Activated naive CD4-positive, alpha-beta T cell treated with anti-CD3 and anti-CD28 coated beads, Interleukin-2, amount 10 ng/mL, durations not matched to agents 5 hours and 36 hours (primary cell): Measurements from ENCODE around the gene ALDH7A1. TPM values are rescaled to one million over a fixed set of nuclear protein-coding genes. Genes with fewer than 3 reads are reported as not detected.

Source experiments
- total RNA-seq, 2 experiments: library from RNA; stranded (reverse); gene quantifications; one replicate each; pipeline ENCODE4 v1.2.3, GENCODE V29; 2021

The ALDH7A1 gene
- total RNA-seq: 1 to 10 TPM; 1.2 to 3.4 TPM

GRCh38 chr5:126594748-126595485 lies at the start of gene ALDH7A1:
TSS of gene ALDH7A1 (minus strand) at chr5:126595219. CDS start at chr5:126595198, 21 bp downstream.

DNA sequence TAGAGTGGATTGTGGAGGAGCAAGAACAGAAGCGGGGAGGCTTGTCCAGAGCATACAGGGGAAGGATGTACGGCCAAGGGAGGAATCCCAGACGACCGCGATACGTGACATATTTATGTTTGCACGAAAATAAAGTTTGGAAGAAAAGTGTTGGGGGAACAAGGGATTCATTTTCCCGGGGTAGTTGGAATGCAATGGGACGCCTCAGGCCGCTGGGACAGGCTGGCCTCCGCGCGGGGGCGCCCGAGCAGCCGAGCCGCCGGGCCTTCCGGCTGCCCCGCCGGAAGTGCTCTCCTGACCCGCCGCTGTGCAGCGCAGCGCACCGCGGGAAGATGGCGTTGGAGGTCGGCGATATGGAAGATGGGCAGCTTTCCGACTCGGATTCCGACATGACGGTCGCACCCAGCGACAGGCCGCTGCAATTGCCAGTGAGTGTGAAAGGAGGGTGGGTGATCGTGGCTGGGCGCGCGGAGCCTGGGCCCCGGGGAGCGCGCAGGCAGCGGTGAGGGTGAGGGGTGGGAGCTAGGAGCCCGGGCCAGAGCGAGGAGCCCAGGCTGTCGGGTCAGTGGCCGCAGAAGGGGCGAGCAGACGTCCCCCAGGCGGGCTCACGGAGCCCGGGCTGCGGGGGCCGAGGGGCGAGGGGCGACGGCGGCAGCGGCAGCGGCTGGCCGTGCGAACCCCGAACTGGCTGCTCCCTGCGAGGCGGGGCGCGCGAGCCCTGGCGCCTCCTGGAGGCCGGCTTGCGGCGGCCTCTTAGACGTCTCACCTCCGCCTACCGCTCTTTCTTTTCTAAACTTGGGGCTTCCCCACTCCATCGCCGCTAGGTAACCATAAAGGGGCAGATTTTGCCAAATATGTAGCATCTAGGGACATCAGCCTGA lies 5.9 kb upstream of the ALDH7A1 start, which contains the start of gene PHAX:
TSS of gene PHAX (plus strand) at position 317 of the 881 bp plus-strand sequence. CDS start at position 333, 16 bp downstream.

Other genes starting within 250 kb of the ALDH7A1 start
- 1 to 10 TPM; 3.9 to 4.2 TPM for gene GRAMD2B, start 171.8 kb downstream of the ALDH7A1 start, total RNA-seq
- gene PHAX, start 5.7 kb upstream of the ALDH7A1 start, total RNA-seq: 10 to 100 TPM; 33.0 to 35.2 TPM
- gene LMNB1, start 181.9 kb upstream of the ALDH7A1 start, total RNA-seq: 100 to 1,000 TPM; 224 to 233 TPM